Putamen (tissue), 1 donor: Measurements from ENCODE around the gene BCKDK.
"Not testable (repeated sequence)": the region's sequence is repeated elsewhere in the genome, so short reads cannot be mapped to it uniquely, and the experiment has no call there.

Experiments used
- DNase-seq: peaks from one replicate; pipeline ENCODE4 v3.0.0-alpha.2; 2016; ENCODE audit warnings: low spot score

BCKDK gene

DNA sequence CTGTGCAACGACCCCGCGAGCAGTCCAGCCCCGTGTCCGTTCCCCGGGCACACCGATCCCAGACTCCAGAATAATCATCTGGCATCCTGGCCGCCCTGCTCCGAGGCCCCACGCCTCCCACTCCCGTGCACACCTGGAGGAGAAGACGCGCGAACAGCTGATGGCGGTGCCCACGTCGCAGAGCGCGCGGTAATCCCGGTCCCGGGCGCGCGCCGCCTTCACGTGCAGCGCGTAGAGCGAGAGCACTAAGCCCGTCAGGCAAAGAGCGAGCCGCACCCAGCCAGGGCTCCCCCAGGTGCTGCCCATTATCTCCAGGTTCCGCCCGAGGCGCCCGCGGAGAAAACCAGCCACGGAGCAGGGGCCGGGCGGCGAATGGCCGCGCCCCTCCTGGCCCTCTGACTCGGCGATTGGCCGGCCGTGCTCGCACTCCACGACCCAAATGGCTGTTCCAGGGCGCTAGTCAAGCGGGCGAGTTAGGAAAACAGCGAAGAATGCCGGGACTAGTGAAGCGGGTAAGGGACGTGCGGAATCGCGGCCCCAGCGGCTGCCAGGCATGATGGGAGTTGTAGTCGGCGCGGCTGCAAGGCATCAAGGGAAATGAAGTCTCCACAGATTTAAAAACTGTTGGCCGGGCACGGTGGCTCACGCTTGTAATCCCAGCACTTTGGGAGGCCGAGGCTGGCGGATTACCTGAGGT is 13.6 kb upstream of the BCKDK start, which contains the start of gene VKORC1:
TSS of gene VKORC1 (minus strand) at position 374 of the 697 bp plus-strand sequence. CDS start at position 306, 68 bp downstream.
- peak; percentile 95 for DNase-seq

DNA sequence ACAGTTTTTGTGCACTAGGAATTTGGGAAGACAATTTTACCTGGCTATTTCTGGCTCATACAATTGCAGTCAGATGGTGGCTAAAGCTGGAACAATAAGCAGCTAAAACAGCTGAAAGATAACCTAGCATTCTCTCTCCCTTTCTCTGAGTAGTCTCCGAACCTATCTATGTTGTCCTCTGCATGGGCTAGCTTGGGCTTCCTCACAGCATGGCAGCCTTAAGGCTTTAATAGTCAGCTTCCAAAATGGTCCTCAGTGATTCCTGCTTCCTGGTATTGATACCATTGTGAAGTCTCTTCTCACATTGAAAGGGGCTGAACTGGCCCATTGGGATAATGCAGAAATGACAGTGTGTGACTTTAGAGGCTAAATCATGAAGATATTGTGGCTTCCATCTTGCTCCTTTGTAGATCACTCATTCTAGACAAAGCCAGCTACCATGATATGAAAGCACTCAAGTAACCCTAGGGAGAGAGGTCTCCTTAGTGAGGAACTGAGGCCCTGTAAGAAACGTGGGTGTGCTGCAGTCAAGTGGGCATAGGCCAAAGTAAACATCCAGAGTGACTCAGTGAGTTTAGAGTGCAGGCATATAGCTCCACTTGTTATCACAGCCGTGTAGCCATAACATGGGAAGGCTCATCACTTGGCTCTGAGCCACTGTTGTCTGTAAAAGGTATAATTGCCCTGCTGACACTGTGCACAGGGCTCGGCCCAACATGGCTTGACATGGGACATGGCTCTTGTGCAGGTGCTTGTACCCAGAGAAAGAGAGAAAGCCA is 8.1 kb upstream of the BCKDK start:
- DNase-seq: no peak

DNA sequence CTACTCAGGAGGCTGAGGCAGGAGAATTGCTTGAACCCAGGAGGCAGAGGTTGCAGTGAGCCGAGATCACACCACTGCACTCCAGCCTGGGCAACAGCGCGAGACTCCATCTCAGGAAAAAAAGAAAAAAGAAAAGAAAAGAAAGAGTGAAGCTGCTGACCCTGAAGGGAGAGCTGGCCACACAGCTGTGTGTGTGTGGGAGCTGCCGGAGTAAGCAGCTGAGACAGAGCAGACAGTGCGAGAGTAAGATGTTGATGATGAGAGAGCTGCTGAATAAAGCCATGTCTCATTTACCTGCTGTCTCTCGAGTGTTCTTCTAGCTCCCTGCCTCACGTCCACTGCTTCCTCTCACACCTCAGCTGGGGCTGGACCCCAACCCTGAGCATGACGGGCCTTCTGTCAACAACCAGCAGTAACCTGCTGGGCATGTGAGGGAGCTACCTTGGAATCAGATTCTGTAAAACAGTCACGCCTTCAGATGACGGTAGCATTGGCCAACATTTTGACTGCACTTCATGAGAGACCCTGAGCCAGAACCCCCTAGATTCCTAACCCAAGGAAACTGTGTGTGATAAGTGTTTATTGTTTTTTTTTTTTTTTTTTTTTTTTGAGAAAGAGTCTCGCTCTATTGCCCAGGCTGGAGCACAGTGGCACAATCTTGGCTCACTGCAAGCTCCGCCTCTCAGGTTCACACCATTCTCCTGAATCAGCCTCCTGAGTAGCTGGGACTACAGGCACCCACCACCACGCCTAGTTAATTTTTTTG is 7.1 kb upstream of the BCKDK start:
- not testable (repeated sequence) for DNase-seq

DNA sequence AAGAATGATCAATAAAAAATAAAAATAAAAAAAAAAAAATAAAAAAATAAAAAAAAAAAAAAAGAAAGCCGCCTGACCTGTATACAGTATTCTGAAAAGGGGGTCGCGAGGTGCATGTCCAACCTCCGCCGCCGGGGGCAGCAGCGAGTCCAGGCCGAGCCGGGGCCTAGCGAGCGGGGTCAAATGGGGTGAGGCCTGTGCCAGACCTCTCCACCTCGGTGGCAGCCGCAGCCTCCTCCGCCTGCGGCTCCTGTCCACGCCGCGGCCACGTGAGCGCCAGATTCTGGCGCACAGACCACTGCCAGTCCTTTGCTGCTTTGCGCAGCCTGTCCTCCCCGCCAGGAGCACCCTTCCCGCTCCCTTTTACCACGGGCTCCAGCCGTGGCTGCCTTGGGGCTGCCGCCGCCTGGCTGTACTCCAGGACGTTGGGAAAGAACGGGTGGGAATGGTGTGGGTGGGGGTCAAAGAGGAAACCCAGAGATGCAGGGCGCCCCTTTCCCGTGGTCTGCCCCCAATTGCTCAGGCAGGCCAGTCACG is 2.4 kb upstream of the BCKDK start:
- peak; percentile 69 for DNase-seq

DNA sequence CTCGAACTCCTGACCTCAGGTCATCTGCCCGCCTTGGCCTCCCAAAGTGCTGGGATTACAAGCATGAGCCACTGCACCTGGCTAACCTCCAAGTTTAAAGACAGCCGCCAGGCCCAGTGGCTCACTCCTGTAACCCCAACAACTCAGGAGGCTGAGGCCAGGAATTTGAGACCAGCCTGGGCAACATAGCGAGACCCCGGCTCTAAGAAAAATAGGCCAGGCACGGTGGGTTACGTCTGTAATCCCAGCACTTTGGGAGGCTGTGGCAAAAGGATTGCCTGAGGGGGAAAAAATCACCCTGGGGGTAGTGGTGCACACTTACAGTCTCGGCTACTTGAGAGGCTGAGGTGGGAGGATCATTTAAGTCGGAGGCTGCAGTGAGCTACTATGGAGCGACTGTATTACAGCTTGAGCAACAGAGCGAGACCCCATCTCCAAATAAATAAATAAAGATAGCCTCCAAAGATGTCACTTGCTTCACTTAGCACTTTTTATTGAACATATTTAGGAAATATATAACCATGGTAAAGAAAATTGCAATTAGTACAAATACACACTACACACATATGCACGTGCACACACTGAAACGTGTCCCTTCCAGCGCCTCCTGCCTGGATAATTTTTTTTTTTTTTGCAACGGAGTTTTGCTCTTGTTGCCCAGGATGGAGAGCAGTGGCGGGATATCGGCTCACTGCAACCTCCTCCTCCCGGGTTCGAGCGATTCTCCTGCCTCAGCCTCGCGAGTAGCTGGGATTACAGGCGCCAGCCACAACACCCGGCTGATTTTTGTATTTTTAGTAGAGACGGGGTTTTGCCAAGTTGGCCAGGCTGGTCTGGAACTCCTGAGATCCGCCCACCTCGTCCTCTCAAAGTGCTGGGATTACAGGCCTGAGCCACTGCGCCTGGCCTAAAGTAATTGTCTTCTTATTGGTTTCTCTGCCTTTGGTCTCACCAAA is 1.4 kb upstream of the BCKDK start:
- no peak for DNase-seq

DNA sequence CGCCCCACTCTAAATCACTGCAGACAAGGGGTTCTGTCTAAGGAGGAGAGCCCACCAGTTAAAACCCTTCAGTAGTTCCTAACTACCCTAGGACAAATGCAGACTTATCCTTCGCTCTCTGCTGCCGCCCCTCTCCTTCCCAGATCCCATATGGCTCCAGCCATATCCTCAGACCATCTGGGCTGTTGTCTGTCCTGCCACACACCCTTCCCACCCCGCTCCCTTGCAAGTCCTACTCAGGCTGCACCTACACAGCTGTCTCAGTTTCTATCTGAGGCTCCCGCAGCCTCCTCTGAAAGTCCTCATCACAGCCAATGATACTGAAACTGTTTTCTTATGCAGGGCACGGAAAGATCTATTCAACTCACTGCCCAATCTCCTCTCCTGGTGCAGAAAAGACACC is 720 bp upstream of the BCKDK start:
- no peak for DNase-seq

DNA sequence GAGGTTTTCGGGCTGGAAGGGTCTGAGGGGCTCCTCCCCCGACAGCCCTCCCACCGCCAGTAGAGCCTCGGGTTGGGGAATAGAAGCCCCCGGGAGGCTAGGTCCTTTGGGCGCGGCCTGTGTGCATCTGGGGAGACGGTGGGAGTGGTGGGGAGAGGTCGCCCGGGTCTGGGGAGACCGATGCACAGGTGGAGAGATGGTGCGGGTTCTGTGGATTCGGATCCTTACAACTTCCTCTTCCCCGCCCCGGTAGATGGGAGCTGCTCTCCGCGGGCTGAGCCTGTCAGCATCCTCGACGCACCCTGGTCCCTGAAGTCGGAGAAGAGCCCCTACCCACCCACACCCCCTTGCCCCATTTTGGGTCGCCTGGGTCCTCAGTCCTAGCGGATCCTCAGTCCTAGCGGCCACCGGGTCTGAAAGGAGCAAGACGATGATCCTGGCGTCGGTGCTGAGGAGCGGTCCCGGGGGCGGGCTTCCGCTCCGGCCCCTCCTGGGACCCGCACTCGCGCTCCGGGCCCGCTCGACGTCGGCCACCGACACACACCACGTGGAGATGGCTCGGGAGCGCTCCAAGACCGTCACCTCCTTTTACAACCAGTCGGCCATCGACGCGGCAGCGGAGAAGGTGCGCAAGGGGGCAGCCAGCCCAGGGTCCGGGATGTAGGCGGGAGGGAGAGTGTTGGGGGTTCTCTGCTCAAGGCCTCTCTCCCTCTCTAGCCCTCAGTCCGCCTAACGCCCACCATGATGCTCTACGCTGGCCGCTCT is 790 bp downstream of the BCKDK start:
- DNase-seq: no peak

DNA sequence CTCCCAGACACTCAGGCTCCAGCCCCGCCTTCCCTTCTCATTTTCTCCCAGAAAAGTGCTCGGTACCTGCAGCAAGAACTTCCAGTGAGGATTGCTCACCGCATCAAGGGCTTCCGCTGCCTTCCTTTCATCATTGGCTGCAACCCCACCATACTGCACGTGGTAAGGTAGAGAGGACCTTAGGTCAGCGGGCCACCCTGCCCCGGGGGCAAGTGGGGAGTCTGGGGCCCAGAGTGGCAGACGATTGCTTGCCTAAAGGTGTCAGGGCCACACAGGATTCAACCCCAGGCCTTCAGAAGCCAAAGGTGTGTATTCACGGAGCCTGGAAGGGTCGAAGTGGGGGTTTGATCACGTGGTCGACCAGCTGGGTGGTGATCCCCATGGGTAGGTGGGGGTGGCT is 1.4 kb downstream of the BCKDK start:
- no peak for DNase-seq

DNA sequence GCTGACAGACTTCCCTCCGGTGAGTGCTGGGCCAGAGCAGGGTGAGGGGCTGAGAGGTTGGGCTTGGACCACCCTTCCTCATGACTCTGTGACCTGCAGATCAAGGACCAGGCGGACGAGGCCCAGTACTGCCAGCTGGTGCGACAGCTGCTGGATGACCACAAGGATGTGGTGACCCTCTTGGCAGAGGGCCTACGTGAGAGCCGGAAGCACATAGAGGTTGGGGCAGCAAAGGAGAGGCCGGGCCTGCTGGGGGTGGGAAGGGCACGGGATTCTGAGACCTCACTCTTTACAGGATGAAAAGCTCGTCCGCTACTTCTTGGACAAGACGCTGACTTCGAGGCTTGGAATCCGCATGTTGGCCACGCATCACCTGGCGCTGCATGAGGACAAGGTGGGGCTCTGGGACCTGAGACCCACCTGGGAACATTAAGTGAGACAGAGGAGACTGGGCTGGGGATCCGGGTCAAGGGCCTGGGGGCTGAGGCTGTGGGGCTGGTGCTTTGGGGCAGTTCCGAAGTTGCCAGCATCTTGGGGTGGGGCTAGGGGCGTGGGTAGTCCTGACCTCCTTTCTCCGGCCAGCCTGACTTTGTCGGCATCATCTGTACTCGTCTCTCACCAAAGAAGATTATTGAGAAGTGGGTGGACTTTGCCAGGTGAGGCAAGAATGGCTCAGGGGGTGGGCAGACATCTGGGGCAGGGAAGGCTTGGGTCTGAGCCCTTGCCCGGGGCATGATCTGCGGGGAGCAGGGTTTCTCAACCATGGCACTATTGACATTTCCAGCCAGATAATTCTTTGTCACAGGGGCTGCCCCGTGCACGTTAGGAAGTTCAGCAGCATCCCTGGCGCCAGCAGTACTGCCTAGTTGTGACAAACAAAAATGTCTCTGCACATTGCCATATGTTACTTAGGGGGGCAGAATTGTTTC is 2.2 kb downstream of the BCKDK start:
- DNase-seq: no peak

DNA sequence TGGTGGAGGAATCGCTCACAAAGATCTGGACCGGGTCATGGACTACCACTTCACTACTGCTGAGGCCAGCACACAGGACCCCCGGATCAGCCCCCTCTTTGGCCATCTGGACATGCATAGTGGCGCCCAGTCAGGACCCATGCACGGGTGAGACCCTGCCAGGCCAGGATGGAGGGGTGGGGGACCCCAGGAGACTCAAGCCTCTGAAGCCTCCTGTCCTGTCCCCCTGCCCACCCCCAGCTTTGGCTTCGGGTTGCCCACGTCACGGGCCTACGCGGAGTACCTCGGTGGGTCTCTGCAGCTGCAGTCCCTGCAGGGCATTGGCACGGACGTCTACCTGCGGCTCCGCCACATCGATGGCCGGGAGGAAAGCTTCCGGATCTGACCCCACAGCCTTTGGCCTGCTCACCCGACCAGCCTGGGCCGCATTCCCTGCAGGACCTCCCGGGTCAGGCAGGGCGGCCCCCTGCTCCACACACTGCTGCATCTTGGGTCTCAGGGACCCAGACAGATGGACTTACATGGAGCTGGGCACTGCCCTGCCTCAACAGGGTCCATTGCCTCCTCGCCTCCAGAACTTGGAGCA is 3.8 kb downstream of the BCKDK start:
- DNase-seq: no peak

DNA sequence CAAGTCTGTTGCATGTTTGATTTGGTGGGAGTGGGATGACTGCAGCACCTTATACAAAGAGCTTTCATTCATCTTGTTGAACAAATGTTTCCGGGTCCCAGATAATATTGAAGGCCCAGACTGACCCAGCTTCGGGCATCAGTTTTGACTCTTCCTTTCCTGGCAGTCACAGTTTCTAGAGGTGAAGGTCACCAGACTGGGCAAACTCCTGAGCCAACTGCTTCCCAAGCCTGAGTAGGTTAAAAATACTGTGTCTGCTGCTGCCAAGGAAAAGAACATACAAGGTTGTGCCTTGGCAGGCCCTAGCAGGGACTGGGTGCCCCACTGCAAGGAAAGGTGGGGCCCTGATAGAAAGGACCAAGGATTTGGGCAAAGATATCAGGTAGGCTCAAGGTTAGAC is 4.5 kb downstream of the BCKDK start:
- no peak for DNase-seq

DNA sequence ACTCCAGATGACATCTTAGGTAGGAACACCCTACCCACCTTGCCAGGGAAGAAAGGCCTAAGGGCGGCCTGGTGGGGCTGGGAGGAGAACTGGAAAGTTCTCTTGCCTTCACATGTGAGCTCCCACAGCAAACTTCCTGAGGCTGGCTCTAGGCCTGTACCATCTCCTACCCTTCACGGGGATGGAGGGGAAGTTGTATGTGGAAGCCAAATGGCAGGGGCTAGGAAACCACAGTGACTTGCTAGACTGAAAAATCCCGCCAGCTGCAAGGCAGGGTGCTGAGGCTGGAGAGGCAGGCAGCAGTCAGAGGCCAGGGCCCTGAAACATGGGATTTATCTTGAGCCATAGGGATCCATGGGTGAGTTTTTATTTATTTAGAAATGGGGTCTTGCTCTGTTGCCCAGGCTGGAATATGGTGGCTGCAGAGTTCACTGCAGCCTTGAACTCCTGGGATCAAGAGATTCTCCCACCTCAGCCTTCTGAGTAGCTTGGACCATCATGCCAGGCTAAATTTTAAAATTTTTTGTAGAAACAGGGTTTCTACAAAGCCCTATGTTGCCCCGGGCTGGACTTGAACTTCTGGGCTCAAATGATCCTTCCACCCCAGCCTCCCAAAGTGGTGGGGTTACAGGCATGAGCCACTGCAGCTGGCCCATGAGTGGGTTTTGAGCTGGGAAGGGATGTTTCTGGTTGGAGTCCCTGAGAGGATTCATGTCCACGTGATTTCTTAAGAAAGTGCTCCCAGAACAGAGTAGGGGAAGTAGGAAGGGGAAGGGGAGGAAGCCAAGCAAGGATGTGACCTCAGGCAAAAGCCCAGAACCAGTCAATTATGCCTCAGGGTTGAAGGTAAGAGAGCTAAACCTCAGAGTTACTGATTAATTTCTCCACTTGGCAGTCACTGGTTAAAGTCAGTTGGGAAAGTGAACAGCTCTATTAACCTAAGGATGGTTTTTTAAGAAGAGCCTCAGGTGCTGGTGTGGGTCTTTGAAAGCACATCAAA is 5.2 kb downstream of the BCKDK start:
- DNase-seq: no peak

DNA sequence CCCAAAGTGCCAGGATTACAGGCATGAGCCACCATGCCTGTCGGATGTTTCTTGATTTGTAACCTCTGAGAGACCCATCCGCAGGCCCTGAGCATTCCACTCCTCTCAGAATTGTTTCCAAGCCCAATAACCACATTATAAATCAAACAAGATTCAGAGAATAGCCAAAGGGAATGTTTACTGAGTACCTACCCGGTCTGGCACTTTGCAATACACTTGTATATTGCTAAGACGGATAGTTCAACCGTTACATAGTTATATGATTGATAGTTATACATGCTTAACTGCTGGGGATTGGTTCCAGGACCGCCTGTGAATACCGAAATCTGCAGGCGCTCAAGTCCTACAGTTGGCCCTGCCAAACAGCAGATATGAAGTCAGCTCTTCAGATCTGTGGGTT is 6.3 kb downstream of the BCKDK start:
- DNase-seq: no peak

DNA sequence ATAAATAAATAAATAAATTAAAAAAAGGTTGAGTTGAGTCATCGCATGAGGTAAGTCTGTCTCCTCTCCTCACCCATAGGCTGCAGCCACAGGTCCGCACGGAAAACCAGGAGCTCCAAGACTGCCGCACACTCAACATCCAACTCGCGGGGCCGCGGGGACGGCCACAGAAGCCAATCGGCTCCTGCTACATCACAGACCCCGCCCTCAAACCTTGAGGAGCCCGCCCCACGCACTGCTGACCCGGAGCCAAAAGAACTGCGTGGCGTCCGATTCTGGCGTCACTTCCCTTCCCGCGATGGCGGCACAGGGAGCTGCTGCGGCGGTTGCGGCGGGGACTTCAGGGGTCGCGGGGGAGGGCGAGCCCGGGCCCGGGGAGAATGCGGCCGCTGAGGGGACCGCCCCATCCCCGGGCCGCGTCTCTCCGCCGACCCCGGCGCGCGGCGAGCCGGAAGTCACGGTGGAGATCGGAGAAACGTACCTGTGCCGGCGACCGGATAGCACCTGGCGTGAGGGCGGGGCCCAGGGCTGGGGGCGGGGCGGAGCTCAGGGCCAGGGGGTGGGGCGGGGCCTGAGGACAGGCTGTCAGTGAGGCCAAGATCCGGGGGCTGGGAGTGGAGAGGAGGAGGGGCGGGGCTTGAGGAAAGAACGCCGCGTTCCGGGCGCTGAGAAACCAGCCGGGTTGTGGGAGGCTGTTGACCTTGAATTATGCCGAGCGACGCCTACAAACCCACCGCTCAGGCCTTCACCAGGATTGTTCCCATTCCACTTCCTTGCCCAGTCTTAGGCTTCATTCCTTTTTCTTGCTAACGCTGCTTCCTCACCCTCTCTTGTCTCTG is 9.4 kb downstream of the BCKDK start, which contains the start of gene KAT8:
TSS of gene KAT8 (plus strand) at position 281 of the 839 bp plus-strand sequence. CDS start at position 299, 18 bp downstream.
- peak; percentile 98 for DNase-seq

DNA sequence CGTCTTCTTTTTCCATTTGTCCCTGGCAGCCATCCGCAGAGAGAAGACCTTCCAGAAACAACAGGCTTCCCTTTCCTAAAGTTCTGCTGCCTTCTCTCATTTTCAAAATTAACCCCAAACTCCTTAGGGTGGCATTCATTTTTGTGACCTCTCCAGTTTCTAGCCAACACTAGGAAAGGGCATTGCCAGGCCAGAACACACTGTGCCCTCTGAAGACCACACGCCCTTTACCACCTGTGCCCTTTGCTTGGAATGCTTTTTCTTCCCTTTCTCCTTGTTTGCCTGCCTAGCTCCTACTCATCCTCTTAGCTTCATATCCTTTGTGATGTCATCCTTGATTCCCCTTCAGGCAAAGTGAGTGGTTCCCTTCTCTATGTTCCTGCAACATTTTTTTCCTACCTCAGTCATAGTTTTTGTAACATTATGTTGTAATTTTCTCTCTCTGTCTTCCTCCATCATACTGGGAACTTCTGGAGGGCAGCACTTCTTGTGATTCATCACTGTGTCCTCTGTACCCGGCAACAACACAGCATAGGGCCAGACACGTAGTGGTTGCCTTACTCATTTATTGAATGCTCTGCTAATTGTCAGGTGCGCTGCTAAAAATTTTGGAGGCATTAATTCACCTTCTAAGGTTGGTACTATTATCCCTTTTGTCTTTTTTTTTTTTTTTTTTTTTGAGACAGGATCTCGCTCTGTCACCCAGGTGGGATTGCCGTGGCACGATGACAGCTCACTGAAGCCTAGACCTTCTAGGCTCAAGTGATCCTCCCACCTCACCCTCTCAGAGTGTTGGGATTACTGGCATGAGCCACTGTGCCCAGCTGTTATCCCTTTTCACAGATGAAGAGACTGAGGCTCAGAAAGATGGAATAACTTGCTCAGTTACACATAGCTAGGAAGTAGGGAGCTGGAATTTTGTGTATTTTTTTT is 10.3 kb downstream of the BCKDK start:
- DNase-seq: no peak

DNA sequence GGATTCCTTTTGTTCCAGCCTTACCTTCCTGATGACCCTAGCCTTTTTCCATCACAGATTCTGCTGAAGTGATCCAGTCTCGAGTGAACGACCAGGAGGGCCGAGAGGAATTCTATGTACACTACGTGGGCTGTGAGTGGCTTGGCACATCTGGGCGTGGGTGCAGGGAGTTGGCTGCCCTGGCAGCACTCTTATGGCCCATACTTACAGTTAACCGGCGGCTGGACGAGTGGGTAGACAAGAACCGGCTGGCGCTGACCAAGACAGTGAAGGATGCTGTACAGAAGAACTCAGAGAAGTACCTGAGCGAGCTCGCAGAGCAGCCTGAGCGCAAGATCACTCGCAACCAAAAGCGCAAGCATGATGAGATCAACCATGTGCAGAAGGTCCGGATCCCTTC is 11.9 kb downstream of the BCKDK start:
- no peak for DNase-seq
